ENCODE data around the gene PLA2G3. TPM values are rescaled to one million over a fixed set of nuclear protein-coding genes. Genes with fewer than 3 reads are reported as not detected.
"Not testable (repeated sequence)": the region's sequence is repeated elsewhere in the genome, so short reads cannot be mapped to it uniquely, and the experiment has no call there.

The PLA2G3 gene
- total RNA-seq, 1 donor from 2014 or later: not detected

DNA sequence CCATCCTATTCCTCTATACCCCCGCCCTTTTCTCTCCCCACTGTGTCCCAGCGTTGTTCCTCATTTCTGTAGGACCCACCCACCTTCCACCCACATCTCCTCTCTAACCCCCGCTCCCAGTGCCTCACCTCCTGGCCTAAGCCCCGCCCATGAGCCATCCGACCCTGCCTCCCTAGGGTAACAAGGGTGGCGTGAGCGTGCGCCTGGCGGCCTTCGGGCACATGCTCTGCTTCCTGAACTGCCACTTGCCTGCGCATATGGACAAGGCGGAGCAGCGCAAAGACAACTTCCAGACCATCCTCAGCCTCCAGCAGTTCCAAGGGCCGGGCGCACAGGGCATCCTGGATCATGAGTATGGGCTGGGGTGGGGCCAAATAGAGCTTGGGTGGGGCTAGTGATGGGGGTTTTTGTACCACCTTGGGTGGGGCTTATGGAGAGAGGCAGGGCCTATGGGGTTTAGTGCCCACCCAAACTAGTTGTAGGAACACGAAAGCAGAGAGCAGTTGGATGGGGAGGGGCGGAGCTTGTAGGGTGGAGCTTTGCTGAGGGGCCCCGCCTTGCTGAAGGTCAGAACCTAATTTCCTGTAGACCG lies 13.0 kb downstream of the PLA2G3 start:
- DNase-seq (no peak), ATAC-seq (ENCODE audit: poor library complexity) (no peak)
- intact Hi-C loops (cut with DNase I): no loop called here

DNA sequence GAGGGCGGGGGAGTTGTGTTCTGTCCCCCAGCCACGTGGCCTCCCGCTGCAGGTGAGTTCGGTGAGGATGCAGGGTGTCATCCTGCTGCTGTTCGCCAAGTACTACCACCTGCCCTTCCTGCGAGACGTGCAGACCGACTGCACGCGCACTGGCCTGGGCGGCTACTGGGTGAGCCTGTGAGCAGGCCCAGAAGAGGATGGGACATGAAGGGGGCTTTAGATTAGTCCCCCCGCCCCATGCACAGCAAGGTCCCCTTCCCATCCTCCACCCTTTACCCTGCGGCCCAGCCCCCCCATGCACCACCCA lies 13.5 kb downstream of the PLA2G3 start:
- DNase-seq (no peak), ATAC-seq (ENCODE audit: poor library complexity) (no peak)
- intact Hi-C loops (cut with DNase I): no loop called here

DNA sequence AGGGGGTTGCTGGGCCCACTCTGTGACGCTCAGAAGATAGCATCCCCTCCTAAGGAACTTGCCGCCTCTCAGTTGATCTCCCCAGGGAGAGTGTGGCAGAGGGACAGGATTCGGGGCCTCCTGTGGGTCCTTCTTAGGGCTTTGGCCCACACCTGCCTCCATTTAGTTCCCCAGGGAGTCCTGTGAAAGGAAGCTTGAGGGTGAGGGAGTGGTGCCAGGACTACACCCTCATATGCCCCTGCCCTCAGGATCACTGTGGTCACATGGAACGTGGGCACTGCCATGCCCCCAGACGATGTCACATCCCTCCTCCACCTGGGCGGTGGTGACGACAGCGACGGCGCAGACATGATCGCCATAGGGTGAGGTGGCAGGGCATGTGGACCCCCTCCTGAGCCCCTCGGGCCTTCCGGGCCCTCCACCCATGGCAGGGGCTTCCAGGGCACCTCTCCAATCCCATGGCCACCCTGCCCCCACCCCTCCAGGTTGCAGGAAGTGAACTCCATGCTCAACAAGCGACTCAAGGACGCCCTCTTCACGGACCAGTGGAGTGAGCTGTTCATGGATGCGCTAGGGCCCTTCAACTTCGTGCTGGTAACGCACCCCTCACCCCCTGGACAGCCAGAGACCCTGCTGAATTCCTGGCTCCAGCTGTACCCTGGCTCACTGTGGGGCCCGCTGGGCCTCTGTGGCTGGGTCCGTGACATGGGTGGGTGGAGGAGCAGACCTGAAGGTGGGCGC lies 14.0 kb downstream of the PLA2G3 start:
- ATAC-seq (ENCODE audit: poor library complexity) (no peak), DNase-seq (no peak)
- intact Hi-C loops (cut with DNase I): no loop called here

DNA sequence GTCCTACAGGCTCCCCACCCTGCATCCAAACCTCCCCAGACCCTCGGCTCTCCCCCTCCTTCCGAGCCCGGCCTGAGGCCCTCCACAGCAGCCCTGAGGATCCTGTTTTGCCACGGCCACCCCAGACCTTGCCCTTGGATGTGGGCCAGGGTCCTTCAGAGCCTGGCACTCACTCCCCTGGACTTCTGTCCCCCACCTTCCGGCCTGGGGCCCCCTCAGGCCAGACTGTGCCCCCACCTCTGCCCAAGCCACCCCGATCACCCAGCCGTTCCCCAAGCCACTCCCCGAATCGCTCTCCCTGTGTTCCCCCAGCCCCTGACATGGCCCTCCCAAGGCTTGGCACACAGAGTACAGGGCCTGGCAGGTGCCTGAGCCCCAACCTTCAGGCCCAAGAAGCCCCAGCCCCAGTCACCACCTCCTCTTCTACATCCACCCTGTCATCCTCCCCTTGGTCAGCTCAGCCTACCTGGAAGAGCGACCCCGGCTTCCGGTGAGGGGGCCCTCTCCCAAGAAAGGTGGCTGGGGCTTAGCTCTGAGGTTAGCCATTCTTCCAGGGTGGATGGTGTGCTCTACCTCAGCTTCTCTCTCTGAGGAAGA lies 14.7 kb downstream of the PLA2G3 start:
- DNase-seq: no peak
- intact Hi-C loops (cut with DNase I): no loop called here
- no peak for ATAC-seq (ENCODE audit: poor library complexity)

DNA sequence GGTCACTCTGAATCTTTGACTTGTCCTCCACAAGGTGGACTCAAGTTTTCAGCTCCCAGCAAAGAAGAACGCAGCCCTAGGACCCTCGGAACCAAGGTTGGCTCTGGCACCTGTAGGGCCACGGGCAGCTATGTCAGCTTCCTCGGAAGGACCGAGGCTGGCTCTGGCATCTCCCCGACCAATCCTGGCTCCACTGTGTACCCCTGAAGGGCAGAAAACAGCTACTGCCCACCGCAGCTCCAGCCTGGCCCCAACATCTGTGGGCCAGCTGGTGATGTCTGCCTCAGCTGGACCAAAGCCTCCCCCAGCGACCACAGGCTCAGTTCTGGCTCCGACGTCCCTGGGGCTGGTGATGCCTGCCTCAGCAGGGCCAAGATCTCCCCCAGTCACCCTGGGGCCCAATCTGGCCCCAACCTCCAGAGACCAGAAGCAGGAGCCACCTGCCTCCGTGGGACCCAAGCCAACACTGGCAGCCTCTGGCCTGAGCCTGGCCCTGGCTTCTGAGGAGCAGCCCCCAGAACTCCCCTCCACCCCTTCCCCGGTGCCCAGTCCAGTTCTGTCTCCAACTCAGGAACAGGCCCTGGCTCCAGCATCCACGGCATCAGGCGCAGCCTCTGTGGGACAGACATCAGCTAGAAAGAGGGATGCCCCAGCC lies 15.4 kb downstream of the PLA2G3 start:
- DNase-seq (no peak), ATAC-seq (ENCODE audit: poor library complexity) (no peak)
- intact Hi-C loops (cut with DNase I): no loop called here

DNA sequence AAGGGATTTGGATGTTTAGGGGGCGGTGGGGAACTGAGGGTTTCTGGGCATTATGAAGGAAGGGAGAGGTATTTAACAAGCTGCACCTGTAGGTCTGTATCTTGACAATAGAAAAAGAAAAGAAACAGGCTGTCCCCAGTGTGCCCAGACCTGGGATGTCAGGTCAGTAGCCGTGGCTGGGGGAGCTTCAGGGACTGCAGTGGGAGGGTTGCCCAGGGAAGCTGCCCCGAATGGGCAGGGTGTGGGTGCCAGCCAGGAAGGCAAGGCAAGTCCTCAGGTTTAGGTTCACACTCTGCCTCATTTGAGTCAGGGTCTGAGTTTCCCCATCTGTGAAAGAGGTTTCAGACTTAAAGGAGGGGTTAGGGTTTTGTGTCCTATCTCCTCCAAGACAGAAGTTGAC lies 16.0 kb downstream of the PLA2G3 start:
- ATAC-seq (ENCODE audit: poor library complexity) (no peak), DNase-seq (no peak)
- intact Hi-C loops (cut with DNase I): no loop called here

DNA sequence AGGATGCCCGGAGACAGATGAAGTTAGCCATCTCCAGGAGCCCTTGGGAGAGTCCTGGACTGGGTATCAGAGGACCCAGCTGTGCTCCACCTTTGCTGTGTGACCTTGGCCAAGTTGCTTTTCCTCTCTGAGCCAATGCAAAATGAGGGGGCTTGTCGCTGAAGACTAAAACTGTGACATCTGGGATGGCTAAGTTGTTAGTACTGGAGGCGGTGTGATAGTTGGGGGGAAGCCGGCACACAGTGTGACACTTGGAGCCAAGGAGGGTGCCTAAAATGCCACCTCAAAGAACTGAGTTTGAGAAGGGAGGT lies 17.1 kb downstream of the PLA2G3 start:
- intact Hi-C loops (cut with DNase I): no loop called here
- DNase-seq: no peak

DNA sequence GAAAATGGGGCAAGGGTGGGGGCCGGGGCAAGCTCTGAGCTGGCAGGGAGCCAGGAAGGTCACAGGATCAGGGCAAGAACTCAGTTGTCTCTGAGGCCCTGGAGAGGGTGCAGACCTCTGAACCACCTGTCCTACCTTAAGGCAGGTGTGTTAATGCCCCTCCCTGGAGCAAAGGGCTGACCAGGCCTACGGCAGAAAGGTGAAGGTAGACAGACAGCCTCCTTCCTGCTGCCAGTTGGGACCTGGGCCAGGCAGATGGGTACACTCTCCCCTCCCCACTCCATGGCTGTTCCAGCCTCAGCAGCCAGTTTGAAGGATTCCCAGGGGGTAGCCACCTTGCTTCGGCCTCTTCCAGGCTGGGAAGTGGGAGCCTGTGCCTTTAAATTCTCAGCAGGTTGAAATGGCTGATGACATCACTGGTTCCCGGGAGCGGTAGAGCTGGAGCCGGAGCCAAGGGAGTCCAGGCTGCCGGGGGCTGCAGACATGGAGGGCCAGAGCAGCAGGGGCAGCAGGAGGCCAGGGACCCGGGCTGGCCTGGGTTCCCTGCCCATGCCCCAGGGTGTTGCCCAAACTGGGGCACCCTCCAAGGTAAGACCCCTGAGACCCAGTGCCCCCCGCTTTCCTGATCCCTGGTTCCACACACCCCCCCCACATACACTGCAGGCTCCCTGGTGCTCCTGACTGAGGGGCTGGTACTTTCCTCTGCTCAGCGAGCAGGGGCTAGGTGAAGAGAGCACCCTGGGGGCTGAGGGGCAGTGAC lies 17.6 kb downstream of the PLA2G3 start, which contains the start of gene INPP5J:
Gene INPP5J, plus strand, starts transcription at position 435 of the 760 bp plus-strand sequence. Its CDS starts 49 bp downstream, at position 484.
- DNase-seq (peak; percentile 72), ATAC-seq (ENCODE audit: poor library complexity) (peak; percentile 82)
- intact Hi-C loops (cut with DNase I): no loop called here

More for the DNA sequence above, 17.1 kb downstream of the PLA2G3 start:
- no peak for ATAC-seq (ENCODE audit: poor library complexity)

DNA sequence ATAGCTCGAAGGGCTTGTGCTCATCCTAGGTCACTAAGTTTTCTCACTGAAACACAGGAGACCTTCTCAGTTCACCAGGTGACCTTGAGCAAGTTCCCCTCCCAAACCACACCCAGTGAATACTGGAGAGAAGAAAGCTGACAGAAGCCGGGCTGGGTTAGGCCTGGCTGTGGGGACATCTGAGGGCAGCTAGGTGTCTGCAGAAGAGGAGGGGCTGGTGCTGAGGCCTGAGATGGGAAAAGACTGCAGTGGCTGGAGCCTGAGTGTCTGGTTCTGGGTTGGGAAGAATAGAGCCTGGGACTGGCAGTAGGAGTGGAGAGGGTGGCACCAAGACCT lies 18.1 kb downstream of the PLA2G3 start:
- ATAC-seq (ENCODE audit: poor library complexity) (peak; percentile 59), DNase-seq (no peak)
- intact Hi-C loops (cut with DNase I): no loop called here

DNA sequence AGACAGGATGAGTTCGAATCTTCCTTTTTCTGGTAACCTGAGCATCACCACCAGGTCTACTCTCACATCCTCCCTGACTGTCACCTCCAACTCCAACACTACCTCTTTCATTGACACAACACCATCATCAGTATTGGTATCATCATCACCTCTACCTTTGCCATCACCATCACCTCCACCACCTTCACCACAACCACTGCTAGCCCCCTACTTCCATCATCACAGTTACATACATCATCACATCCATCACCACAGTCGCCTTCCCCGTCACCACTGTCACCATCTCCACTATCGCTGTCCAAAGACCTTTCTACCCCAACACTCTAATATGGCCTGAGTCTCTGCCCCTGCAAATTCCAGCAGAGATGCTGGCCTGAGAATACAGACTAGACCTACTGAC lies 18.9 kb downstream of the PLA2G3 start:
- ATAC-seq (ENCODE audit: poor library complexity): no peak
- DNase-seq: no peak
- intact Hi-C loops (cut with DNase I): no loop called here

DNA sequence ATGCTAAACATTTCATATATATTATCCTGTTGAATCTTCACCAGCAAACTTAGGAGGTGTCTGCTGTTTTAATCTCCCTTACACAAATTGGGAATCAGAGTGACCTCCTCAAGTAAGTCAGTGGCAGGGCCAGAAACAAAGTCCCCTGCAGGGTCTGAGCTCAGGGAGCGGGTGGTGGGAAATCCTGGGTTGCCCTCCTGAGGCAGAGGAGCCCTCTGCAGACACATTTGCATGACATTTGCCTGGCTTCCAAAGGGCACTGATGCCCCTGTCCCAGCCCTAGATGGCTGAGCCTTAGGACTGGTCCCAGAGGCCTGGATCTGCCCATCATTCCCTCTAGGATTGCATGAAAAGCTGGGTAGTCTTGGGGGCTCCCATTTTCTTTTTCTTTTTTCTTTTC lies 19.7 kb downstream of the PLA2G3 start:
- DNase-seq: no peak
- intact Hi-C loops (cut with DNase I): no loop called here
- ATAC-seq (ENCODE audit: poor library complexity): no peak

DNA sequence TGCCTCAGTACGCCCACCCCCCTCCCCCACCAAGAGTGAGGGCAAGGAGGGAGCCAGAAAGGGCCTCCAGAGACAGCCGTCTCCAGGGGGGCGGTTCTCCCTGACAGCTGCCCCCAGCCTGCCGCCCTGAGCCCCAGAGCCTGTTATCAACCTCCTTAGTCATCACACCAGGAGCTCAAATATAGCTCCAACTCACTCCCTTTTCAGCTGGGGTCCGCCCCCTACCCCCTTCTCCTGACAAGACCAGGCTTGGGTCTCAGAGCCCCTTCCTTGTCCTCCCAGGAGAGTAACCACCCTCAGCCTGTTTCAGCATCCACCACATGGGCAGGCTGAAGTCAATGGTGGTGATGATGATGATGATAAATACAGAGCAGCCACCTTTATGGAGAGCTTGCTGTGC lies 20.1 kb downstream of the PLA2G3 start:
- no peak for DNase-seq
- no peak for ATAC-seq (ENCODE audit: poor library complexity)
- intact Hi-C loops (cut with DNase I): no loop called here

DNA sequence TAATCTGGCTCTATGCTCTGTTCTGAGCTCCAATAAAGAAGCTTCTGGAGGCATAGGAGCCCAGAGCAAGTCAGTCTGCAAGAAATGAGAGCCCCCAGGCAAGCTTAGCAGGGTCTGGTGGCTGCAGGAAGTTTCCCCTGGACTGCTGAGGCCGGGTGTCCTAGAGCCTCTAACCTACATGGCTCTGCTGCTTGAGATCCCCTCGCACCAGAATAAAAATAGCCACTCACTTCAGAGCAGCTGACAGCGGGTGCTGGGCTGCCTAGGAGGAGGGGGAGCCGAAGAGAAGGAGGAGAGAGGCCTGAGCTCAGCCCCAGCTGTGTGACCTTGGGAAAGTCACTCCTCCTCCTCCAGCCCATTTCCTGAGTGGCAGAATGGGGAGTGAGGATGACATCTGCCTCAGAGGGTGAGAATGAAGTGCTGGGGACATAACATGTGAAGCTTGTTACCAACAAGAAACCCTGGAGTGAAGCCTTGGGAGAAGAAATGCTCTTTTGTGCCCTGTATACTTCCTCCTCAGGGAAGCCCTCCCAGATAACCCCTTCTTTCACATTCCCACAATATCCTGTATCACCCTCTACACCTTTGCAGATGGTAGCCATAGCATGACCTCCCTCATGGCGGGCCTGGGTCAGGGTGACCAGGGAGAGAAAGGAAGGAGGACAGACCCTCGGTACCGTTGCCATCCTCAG lies 21.1 kb downstream of the PLA2G3 start:
- peak; percentile 82 for ATAC-seq (ENCODE audit: poor library complexity)
- DNase-seq: peak; percentile 64
- intact Hi-C loops (cut with DNase I): no loop called here

DNA sequence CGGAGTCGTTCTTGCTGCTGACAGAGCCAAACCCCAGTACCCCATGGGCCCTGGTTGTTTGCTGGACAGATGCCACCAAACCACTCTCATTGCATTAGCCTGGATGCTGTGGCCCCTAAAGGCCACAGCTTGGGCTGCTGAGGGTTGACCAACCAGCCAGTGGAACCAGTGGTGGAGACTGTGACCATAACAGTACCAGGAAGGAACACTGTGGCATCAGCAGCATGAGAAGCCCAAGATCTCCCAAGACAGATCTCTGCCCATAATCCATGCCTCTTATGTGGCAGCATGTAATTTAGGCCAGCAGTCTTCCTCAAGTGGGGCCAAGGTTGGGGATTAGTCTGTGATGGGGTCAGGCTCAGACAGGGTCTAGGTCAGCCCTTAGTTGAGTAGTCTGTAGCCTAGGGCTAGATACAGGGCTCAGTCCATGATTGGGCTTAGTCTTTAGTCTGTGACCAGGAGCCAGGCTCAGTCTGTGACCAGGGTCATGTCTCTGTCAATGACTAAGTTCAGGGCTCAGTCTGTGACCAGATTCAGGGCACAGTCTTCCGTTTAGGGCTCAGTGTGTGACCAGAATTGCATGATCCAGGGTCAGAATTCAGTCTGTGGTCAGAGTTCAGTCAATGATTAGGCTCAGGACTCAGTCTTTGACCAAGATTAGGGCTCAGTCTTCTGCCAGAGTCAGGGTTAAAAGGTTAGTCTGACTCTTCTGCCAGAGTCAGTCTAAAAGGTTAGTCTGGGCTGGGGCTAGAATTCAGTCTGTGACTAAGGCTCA lies 22.1 kb downstream of the PLA2G3 start:
- DNase-seq: no peak
- no peak for ATAC-seq (ENCODE audit: poor library complexity)
- intact Hi-C loops (cut with DNase I): no loop called here

DNA sequence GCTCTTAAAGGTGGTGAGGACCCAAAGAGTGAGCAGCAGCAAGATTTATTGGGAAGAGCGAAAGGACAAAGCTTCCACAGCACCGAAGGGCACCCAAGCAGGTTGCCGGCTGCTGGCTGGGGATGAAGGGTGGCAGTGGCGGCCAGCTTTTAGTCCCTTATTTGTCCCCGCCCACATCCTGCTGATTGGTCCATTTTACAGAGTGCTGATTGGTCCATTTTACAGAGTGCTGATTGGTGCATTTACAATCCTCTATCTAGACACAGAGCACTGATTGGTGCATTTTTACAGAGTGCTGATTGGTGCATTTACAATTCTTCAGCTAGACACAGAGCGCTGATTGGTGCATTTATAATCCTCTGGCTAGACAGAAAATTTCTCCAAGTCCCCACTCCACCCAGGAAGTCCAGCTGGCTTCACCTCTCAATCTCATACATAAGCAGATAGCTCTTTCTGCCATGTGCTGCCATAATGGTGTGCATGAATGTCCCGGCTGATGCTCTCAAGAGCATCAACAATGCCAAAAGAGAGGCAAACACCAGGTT lies 27.7 kb downstream of the PLA2G3 start:
- intact Hi-C loops (cut with DNase I); DNase-seq; ATAC-seq (ENCODE audit: poor library complexity): not testable (repeated sequence)

DNA sequence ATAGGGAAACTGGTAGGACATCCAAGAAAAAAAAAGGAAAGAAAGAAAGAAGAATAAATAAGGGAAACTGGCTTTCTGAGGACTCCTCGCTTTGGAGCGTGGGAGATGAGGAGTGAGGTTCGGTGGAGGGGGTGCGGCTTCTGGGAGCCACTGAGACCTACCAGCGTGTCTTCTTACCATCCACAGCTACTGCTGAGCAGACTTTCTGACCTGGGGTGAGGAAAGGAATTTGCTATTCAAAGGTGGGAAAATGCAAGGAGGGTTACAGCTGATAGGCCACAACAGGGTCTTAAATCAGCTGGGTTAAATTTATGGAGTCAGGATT lies 32.5 kb downstream of the PLA2G3 start:
- ATAC-seq (ENCODE audit: poor library complexity): peak; percentile 15
- intact Hi-C loops (cut with DNase I): loop anchor here (2.0 to 10.0 kb wide), 2 partner anchors 41 to 107 kb away; partner anchors contain the start of gene LIMK2
- no peak for DNase-seq

DNA sequence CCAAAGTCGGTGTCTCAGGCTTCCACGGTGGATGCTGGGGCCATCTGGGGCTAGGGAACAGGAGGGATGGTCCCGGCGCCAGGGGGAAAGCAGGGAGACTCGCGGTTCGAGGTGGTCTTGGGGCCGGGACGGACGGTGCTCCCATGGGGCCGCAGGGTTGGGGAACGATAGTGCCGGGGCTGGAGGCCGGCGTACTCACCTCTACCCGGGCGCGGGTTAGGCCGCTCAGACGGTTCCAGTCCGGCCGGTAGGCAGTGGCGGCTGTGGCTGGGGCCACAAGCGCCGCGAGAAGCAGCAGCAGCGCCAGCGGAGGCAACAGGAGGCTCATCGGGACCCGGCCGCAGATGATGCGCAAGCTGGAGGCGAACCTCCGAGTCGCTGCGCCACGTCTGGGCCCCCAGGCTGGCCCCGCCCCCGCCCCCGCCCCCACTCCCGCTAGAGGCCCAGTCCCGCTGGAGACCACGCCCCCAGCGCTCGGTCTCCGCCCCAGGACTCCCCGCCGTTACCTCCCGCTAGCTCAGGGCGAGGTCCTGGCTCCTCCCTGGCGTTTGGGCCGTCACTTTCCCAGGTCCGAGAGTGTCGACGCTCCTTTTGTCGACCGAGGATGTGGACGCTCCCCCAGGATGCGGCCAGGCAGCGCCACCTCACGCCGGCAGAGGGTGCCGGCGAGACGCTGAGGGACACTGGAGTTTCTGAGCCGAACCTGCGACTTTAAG lies 33.0 kb downstream of the PLA2G3 start, which contains the start of gene SELENOM:
Gene SELENOM, minus strand, starts transcription at position 391 of the 716 bp plus-strand sequence. Its CDS starts 63 bp downstream, at position 328.
- DNase-seq: peak; percentile 98
- ATAC-seq (ENCODE audit: poor library complexity): peak; percentile 90
- intact Hi-C loops (cut with DNase I): loop anchor here (10.0 kb wide), 1 partner anchor 107 kb away; the partner anchor contains the start of gene LIMK2

Data from Right ventricle myocardium superior (tissue), 1 donor.